Measurements from ENCODE around the gene CAMK1D.

The CAMK1D gene

DNA sequence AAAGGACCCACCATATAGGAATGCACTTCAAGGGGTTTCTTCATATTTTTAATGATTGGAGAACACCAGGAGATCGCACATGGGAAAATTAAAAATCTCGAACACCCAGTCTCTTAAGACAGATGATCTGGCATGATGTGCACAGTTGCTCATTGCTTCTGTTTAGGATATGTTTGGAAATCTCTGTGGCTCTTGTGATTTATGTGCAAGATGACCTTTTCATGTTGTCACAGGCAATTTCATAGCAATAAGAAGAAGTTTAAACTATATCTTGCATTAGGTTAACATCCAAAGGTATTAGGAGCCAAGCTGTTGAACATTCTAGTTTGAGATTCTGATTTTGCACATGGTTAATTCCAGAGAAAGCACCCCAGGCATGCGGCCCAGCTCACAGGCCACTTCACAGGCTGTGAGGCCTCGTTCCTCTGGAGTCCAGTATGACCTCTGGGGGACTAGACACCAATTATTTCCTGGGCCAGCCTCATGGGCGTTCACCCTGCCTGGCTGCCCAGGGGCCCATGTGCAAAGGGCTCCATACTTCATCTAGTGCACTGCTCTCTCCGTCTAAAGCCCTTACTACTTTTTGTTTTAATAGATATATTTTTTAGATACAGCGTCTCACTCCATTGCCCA lies 28.4 kb downstream of the CAMK1D start:
- DNase-seq: no peak

DNA sequence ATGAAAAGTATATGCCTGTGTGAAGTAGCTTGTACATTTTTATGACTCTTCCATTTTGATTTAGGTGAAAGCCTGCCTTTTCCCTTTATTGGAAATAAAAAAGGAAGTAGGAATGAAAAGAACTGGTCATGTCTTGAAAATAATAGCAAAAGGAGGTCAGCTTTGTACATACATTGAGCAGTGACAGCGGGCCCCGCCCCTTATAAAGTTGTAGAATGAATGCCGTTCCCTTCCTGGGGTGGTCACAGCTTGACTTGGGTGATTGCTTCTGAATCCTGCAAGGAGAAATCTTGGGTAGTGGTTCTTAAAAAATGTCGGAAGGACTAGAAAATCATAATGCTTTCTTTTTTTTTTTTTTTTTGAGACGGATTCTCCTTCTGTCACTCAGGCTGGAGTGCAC lies 31.7 kb downstream of the CAMK1D start:
- DNase-seq: no peak

DNA sequence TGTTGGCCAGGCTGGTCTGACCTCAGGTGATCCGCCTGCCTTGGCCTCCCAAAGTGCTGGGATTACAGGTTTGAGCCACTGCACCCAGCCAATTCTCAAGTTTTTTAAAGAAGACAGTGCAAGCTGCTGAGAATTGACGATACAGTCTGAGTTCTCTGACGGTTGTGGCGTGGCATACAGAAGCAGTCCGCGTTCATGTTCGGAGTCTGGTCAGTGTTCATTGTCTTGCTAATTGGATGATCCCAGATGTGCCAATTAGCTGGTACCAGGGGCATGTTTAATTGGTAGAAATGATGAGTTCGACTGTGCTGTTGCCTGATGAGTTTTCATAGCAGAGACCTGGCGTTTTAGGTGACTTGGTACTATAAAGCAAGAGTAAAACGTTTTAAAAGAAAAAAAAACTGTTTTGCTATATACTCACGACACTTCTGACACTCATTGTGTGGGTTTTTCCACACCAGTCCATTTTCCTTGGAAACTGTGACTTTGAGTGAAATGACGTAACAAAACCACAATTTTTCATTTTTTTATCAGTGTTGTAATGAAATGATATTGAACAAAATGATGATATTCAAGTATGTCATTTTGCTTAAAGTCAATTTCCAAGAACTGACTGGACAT lies 32.3 kb downstream of the CAMK1D start:
- no peak for DNase-seq

DNA sequence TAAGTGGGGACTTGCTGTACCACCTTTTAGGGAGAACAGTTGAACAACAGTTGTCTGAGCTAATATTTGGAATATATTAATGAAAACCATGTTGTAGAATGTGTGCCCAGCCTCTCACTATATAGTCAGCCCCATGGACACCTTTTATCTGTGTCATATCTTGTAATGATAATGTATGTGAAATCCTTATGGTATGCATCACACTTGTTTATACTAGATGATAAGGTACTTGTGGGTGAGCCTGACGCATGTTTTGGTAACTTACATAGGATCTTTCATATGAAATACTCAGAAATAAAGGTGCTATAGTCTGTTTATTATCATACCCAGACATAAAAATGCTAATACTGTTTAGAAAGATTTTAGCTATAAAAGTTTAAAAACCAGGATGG lies 32.8 kb downstream of the CAMK1D start:
- DNase-seq: no peak

DNA sequence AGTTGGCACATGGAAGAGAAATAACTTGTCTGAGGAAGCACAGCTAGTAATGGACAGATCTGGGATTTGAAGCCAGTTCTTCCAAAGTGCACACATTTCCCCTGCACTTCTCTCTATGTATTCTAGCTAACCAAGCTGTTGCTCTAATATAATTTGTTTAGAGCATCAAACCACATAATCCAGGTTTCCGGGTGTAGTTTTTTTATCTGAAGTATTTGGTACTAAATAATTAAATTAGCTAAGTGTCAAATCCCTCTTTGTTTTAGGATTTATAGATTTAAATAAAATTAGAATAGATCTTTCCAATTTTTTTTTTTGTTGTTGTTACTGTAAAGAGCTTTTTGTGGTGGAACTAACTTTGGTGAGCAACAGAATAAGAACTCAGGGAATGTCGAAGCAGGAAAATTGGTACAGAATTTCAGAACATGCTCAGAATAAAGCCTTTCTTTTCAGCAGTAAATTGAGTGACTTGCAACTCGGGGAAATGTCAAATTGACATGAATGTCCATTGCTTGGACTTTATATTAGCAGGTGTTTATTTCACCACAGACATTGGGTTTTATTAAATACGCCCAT lies 33.7 kb downstream of the CAMK1D start:
- no peak for DNase-seq

DNA sequence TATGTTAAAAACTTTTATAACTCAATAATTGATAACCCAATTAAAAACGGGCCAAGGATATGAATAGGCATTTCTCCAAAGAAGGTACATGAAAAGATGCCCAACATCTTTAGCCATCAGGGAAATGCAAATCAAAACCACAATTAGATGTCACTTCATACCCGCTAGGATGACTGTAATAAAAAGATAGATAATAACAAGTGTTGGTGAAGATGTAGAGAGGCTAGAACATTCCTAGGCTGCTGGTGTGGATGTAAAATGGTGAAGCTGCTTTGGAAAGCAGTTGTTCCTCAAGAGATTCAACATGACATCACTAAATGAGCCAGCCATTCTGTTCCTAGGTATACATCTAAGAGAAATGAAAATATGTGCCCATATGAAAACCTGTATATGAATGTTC lies 35.6 kb downstream of the CAMK1D start:
- no peak for DNase-seq

DNA sequence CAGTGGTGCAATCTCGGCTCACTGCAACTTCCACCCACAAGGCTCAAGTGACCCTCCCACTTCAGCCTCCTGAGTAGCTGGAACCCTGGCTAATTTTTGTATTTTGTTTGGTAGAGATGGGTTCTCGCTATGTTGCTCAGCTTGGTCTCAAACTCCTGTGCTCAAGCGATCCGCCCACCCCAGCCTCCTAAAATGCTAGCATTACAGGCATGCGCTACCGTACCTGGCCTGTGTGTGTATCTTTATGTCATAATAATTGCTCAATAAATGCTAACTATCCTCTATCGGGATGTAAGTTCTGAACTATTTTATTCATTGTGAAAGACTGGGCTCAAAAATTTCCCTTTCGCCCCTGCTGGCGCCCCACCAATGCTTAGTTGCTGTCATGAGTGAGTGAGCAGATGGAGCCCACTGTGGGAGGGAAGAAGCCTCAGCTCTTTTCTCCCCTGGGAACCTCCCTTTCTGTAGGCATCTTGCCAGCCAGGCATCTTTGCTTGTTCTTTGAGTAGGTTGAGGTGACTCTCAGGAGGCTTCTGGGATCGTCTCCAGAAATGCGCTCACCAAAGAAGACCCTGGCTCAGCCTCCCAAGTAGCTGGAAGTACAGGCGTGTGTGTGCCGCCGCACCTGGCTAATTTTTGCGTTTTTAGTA lies 38.3 kb downstream of the CAMK1D start:
- DNase-seq: no peak

DNA sequence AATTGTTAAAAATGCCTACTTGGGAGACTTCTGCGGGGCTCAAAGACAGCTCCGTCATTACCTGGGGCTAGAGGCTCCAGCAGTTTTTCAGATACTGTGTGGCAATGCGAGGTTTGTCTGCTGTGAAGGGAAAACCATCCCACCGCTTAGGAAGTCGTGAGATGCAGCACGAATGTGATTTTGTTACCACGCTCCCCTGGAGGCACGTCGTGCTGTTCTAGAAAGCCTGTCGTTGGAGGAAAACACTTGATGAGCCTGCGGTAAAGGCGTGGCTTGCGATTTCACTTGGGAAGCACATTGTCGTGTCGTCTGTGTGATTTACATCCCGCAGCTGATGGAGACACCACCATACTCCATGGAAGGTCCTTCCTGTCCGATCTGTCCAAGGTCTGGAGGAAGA lies 39.3 kb downstream of the CAMK1D start:
- DNase-seq: no peak

DNA sequence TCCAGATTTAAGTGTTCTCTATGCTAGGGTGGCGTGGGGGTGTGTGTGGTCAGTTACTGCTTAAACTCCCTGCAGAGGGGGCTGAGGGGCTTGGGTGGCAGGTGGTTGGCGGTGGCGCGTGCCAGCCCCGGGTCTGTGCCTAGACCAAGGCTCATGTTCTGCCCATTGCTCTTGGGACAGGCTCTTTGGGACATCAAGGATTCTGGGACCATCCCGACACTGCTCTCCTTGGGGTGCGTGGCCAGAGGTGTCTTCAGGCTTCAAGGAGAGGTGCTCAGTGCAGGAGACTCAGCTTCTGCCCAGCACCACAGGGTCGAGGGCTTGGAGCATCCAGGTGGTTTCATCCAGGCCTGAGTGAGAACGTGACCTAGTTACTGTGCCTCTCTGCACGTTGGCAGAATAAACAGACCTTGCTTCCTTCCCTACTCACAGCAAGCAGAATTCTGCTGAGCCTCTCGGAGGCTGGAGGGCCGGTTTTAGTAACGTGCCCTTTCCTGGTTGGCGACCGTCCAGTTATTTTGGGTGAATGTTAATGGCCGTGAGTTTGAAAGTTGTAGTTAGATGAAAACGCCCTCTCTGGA lies 39.9 kb downstream of the CAMK1D start:
- no peak for DNase-seq

DNA sequence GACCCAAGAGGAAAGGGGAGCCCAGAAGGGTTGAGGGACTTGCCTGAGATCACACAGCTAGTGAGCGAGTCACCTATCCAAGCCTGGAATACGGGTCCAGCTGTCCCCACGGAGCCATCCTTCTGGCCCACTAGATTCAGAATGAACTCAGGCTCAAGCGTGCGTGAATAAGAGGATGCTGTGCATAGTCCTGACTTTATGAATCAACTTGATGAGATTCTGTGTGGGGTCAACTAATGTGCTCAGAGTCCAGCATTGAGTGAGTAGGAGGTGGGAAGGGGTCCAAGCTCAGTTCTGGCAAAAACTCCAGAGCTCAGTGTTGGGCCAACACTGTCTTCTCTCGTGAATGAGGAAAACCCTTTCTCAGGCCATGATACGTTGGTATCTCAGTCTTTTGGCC lies 41.4 kb downstream of the CAMK1D start:
- no peak for DNase-seq

DNA sequence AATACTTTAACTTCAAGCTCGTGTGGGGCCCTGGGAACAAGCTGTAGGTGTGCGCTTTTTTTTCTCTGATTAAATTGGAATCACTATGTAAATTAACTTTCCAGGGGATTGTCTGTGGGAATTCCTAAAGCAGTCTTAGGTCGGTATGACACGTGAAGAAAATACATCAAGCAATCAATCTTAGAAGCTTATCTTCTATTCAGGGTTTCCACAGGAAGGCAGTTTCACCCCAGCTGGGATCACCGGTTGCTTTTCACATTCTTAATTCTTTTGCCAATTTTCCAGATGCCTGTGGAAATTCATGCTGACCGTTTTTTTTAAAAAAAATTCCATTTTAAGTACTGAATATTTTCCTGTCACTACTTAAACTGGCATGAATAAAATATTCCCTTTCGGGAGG lies 41.9 kb downstream of the CAMK1D start:
- DNase-seq: no peak

DNA sequence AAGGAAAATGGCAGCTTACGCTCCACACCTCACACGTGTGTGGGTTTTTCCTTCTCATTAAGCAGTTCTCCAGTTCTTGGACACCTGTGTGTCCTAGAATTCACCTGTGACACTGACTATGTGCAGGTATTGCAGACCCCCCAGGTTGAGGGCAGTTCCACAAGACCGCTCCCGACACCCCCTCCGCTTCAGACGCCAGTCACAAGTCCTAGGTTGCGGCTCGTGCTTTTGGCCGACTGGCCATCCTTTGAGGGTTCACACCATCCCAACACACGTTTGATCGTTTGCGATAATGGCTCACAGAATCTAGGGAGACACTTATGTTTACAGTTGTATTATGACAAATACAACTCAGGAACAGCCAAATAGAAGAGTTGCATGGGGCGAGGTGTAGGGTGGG lies 44.5 kb downstream of the CAMK1D start:
- no peak for DNase-seq

DNA sequence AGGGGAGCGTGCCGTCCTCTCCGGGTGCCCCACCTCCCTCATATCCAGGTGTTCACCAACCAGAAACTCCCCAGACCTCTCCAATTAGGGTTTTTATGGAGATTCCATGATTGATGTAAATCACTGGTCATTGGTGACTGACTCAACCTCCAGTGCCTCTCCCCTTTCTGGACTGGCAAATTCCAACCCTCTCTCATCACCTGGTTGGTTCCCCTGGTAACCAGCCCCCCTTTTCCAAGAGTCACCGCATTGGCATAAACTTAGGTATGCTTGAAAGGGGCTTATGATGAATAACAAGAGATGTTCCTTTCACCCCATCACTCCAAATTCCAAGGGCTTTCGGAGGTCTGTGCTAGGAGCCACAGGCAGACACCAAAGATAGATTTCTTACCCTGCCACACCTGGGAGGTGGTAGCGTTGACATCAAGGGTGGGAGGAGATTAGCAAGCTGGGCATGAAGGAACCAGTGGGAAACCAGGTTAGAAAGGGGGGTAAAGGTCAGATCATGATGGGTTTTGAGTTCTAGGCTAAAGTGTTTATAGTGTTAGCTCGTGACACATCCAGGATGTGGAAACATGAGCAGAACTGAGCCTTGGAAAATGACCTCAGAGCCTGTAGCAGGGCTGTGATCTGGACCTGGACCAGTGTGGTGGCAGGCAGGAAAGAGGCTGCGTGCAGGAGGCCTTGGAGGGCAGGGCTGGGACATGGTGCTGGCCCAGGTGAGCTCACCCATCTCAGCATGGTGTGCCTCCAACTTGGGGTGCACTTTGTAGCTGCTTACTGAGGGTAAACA lies 45.1 kb downstream of the CAMK1D start:
- DNase-seq: no peak

DNA sequence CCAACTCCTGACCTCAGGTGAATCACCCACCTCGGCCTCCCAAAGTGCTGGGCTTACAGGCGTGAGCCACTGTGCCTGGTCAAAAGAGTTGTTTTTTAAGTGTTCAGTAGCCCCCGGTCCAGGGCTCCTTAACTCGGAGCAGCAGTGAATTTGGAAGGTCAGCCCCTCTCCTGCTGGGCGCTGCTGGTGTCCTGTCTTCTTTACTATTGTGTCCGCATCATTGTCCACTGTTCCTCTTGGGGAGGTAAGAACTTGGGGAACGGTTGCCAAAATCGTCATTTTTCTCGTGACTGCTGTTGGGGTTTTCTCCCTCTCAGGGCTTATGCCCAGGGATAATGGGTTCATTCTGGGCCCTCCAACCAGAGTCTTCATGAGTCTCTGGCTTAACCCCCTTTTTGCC lies 46.7 kb downstream of the CAMK1D start:
- DNase-seq: no peak

DNA sequence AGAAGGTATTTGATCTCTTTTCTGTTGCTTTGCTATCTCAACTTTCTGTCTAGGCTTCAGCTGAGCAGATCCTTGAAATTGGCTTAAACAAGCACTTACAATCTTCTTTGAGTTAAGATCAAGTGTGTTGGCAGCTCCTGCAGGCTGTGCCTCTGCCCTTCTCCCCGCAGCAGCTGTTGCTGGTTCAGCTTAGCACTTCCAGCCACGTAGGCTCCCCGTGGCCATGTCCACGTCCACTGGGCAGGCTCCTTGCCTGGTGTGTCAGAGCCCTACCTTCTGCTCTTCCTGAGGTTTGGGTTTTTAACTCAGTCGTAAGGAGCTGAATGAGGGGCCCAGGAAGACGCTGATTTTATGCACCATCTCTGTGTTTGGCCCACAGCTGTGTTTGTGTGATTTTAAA lies 47.2 kb downstream of the CAMK1D start:
- DNase-seq: no peak

DNA sequence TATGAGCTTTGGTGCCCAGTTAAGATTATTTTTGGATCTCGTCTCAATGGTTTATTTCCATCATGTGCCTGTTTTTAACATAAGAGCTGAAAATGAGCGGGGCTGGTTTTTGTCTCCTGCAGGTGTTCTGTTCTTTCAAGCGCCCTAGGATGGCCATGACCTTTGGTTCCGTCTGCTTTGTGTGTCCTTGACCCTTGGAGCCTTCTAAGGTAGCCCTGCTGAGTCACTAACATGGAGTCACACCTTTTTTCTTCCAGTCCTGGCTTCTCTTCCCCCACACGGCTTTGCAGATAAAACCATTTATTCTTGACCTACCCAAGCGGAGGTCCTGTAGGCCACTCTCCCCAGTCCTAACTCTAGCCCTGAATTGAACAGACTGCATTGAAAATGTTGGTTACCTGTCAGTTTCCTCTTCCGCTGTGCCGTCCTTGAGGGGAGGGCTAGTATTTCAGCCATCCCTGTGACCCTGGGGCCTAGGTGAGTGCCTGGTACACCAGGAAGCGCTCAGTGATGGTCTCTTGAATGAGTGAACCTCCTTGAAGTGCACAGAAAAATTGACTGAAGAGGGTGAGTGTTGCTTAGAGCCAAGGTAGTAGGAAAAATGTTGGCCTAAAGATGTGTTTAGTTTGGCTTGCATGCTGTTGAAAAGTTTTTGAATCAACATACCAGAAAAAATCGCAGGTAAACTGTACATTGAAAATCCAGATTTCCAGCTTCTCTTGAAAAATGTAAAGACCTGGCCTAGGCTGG lies 48.0 kb downstream of the CAMK1D start:
- DNase-seq: no peak

DNA sequence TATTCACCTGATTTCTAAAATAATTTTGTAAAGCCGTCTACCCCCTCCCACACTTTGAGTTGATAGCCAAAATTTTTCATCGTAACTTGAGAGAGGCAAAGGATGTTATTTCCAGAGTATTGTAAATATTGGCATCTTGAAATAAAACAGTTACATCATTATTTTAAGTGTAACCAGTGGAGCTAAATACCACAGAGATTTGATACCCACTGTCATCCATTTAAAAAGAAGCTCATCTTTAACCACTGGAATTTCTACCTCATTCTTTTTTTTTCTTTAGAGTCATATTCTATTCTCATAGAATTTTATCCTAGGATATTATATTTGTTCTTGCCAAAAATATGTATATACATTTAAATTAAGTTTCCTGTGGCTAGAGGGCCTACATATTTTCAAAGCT lies 48.6 kb downstream of the CAMK1D start:
- DNase-seq: no peak

DNA sequence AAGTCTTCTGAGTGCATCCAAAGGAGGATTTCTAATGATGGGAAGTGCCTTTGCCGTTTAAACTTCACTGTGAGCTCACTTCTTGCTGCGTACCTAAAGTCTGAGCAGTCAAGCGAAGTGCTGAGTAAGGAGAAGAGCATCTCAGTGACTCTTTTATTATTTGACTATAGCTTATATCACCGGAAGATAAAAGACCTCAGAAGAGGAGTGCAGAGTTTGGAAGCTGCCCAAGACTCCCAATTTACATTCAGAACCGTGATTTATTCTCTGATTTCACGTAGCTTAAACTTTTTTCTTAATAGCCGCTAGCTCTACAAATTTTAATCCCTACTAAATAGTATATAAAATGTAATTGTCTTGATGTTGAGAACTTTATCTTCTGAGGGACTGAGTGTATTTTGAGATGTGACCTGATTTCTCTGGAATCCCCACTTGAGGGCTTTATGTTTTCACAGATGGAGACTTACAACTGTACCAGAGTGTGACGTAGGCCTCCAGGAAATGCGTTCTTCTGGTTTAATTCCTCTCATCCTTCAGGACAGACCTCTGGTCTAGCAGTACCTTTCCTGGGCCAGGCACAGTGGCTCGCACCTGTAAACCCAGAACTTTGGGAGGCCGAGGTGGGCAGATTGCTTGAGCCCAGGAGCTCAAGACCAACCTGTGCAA lies 51.1 kb downstream of the CAMK1D start:
- no peak for DNase-seq

DNA sequence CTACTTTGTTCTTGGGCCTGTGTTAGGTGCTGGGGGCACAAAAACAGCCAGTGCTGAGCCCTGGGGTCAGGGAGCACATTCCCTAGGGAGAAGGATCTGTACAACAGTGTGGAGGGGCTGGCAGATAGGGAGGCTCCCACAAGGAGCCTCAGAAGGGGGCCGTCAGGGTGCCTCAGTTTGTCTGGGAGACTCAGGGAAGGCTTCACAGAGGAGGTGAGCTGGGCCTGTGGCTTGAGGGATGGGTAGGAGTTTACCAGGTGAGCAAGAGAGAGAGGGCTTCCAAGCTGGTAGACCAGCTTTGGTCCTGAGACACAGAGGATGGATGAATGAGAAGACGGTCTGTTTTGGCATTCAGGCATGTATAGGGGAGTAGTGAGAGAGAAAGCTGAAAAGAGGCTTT lies 52.1 kb downstream of the CAMK1D start:
- no peak for DNase-seq

DNA sequence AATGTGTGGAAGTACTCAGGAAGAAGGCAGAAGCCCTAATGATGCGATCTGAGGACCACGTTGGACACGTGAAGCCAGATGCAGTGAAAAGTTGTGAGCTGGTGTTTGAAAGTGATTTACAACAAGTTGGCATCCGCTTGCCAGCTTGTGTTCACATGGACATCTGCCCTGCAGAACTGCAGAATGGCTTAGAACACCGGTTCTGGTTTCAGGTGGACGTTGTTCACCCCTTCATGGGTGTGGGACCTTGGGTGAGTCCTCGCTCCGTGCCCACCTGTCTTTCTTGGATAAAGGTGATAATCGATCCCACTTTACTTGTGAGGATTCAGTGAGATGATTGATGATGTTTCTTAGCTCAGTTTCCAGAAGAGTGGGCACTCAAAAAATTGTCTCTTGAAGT lies 53.8 kb downstream of the CAMK1D start:
- no peak for DNase-seq

DNA sequence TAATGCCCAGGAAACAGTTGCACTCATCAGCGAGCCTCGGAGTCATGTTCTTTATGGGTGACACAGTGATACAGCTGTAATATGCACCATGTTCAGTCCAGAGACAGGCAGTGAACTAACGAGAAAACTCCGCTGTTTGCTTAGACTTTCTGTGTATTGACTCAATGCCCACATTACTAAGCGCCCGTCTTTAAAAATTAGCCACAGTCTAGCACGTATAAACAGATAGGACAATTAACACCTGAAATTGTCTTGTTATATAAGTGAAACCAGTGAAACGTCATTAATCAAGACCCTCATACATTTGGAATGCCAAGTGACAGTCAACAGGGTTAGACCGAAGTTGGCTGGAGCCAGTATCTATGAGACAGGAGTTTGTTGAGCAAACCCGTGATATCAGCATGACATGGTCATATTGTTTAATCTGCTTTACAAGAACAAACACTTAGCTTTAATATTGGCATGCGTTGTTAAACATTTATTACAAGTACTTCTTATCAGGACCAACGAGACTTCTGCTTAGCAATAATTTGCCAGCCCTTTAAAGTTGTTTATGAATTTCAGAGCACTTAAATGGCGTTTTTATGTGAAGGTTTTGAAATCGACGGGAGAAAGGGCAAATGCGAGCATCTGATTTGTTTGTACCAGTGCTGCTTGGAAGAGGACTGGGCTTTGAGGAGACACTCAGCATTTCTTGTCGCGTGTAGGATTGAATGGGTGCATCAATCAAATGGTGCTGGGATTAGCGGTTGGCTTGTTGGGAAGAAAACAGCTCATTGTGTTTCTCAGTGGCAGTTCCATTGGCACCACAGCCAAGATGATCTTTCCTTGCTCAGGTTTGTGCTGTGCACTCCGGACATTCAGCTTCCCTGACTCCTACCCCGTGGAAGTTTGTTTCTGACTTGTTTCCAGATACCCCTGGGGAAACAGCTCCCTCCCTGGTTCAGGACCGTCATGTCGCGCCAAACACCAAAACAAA lies 56.3 kb downstream of the CAMK1D start:
- no peak for DNase-seq
